GM19035 (cell line): ENCODE measurements around the gene FTO.

Source experiments
- ATAC-seq: cut with Tn5 transposase; IDR thresholded peaks from one replicate; pipeline ENCODE4 v1.9.1; 2021; ENCODE audit not compliant: unreplicated experiment

The FTO gene

DNA sequence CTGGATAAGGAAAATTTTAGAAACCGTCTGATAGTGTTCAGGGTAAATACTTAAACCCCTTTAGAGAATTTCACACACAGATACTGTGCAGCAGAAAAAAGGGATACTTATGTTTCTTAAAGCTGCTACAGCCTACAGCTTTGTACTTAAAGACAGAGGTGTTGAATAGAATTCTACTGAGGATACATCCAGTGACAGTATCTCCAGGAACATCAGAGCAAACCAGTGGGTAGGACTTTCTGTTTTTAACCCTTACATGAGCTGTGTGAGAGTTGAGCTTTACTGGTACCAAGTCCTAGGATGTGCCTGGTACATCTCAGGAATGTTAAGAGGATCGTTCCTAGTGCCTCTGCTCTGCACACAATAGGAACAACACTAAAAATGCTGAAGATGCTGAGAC is 191.5 kb downstream of the FTO start:
- ATAC-seq = no peak

DNA sequence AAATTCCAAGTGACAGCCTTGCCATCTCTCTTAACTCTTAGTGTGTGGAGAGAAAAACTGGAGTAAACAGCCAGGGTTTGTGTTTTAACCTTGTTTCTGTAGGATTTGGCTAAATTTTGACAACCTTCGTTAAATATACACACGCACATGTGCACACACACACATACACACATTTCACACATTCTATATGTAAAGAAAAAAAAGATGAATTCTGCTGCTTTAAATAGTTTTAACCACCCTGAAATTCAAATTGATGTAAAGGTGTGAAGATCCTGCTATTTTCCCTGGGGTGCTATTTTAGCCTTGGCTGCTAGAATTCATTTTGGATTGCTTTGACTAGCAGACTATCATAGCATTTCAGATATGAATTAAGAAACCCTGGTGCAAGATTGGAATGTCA is 191.9 kb downstream of the FTO start:
- ATAC-seq = no peak

DNA sequence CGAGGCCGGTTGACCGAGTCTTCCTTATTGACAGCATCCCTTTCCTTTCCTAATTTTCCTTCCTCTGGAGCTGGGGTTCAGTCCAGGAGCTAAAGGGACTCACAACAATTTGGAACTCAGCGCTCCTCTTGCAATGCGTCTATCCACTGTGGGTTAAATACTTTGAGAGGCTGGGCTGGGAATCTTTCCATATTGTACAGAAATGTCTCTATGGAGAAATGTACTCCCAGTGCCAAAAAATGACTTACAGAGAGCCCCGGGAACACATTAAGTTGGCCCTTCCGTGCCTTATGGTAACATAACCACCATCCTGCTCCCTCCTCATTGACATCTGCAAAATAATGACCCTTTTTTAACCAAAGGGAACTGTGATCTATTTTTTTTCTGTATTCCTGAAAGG is 192.8 kb downstream of the FTO start:
- ATAC-seq = no peak

DNA sequence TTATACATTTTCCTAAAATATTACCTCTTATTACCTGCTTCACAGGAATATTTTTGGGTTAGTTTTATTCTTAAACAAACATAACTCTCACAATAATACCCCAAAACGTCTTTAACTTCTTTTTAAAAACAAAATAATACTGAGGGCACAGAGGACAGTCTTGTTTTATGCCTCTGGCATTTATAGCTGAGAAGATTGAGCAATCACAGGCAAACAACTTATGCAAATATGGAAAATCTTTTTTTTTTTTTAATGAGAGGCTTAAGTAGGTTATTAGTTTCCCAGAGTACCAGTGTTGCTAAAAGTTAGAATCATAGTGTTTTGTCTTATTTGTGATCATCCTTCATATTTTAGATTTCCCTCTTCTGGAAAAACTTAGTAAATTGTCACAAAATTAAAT is 195.0 kb downstream of the FTO start:
- no peak for ATAC-seq

DNA sequence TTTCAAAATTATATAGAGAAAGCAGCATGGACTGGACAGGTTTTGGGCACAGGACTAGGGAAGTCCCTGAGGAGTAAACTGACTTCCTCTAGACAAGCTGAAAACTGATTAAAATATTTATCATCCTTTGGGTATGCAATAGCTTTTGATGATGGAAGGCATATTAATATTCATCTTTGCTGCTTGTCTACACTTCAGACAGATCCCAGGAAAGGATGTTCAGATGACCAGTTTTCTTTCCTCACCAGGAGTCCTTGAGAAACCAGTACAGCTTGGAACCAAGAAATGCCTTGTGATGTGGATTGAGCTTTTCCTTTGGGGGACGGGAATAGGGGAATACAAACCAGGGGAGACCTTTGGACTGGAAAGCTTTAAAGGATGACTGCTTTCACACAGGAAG is 195.5 kb downstream of the FTO start:
- no peak for ATAC-seq

DNA sequence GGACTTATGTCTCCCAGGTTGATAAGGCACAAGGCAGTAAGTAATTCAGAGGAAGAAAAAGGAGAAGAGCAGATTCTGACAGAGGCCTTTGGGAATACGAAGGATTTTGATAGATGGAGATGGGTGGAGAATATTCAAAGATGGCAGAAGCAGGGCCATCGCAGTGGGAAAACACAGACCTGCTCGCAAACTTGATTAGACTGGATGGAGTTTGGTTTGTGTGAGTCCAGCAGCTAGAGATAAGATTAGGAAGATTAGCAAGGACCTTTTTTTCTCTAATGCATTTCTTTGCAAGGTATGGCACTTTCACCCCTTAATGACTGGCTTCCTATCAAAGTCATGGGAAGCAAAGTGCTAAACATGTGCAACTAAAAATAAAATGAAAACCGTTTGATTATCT is 196.7 kb downstream of the FTO start:
- no peak for ATAC-seq

DNA sequence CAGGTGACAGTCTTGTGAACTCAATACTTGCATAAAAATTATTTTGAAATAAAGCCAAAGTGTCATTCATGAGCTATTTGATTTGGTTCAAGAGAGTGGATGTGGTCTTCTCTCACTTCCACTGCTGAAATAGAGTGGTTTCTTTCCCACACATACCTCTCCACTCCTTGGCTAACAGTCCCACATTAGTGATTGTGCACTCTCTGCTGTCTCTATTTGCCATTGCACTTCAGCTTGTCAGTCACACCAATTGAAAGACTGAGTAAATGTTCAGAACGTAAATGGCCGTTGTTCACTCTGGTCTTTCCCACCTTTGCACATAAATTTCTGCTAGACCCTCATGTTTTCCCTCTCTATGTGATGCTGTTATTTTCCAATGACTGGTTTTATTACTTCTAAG is 197.5 kb downstream of the FTO start:
- no peak for ATAC-seq

DNA sequence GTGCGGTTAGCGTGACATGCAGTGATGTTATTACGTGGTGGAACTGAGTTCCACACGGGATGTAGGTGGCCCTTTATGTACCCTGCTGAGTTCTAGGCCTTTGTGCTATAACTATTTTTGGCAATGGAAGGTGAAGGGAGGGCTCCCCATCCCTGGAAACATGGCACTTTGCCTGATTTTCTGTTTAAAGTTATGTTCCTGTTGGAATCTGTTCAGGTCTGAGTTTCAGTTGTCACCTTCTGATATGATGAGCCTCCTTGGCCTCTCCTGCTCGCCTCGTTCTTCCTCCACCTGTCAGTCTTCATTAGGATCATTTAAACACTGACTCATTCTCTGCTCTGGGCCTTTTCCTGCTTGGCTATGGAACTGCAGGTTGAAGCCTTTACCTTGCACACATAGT is 200.6 kb downstream of the FTO start:
- ATAC-seq = no peak

DNA sequence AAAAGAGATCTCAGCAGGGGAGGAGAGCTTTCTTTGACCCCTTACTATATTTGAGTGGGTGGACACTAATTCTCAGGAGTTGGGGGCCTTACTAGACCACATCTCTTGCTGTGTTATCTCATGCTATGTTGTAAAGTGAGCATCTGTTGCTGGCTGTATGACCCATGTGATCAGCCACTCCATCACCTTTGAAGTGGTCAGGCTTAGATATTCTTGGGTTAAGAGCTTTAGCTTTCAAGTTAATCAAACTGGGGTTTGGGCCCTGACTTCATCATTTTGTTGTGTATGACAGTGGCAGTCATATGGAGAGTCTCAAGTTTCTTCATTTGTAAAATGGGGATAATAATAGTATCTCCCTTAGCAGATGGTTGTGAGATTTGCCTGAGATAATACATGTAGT is 201.1 kb downstream of the FTO start:
- ATAC-seq = no peak

DNA sequence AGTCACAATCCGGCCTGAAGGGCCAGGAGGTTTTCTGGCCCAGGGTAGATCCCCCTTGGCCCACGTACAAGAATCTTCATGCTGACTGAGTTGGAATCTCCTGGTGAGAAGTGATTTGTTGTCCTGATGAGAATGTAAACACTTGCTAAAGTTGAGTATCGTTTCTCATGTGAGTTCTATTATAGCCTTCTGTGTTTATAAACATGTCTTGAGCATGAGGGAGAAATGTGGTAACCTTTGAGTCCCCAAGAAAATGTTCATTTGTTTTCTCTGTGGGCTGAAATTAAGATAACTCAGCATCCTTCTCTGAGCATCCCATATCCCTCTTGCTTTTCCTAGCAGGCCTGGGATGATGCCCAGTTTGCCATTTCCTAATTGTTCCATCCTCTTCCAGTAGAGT is 204.8 kb downstream of the FTO start:
- ATAC-seq = no peak

DNA sequence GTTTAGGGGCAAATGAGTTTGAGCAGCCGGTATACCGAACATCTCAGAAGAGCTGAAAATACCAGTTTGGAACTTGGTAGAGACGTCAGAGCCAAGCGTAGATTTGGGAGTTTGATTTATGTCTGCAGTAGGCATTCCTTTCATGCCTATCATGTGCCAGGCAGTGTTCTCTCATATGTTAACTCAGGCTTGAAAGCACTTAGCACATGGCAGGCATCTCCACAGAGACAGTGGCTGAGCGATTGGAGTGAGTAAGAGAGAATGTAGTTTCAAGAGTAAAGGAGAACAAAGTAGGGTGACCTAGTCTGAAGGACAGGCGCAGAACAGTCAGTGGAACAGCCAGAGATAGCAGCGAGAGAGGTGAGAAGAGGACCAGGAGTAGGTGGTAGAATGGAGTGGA is 207.0 kb downstream of the FTO start:
- no peak for ATAC-seq

DNA sequence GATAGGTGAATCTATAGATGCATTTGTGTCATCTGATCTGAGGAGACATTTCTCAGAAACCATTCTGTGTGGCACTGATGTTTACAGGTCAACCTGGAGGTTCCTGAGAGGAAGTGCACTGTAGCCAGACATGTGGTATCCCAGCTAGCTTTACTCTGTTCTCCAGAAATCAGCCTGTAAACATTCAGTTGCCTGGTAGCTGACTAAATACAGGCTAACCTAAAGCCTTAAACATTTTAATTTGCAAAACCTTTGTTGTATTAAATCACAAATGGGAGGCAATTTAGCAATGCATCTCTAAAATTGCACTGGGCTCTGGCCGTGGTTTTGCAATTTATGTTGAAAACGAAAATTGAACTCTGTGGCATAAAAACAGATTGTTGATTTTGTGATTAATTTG is 207.6 kb downstream of the FTO start:
- no peak for ATAC-seq

DNA sequence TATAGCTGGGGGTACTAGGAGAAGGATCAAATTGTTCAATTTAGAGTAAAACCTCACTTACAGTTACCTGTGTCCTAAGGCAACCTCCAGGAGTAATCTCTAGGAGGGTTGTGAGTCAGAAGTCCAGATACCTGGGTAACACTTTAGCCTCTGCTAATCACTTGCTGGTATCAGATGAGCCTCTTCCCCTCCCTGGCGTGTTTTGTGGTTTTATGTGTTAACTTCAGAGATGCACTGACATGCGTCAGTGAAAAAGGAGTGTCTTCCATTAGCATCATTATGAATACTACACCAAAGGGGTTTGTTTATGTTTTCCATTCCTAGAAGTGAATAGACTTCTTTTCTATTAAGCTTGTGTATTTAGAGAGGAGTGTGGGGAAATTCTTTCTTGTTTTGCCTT is 208.2 kb downstream of the FTO start:
- ATAC-seq = no peak

DNA sequence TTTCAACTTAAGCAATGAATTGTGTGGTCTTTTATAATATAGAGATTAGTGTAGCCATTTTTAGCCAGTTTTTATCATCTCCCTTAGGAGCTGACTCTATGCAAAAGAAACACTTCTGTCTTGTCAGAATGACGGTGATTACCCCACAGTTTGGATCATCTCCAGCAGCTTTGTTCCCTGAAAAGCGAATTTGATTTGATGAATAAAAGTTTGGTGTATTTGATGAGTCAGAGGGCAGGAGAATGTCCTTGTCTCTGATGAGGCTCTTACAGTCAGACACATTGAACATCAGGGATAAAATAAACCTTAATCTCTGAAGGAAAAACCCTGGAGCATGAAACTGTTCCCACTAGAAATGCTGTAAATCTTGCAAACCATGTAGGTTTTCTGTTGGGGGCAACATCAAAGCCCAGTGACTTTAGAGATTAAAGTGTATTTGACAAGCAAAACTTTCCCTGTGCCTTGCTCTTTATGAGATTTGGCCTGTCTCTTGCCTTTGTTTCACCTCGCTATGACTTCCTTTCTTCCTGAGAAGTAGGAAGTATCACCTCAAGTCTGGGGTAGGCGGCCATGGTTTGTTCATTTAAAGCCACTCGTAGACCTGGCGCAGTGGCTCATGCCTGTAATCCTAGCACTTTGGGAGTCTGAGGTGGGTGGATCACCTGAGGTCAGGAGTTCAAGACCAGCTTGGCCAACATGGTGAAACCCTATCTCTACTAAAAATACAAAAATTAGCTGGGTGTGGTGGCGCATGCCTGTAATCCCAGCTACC is 209.3 kb downstream of the FTO start:
- no peak for ATAC-seq

DNA sequence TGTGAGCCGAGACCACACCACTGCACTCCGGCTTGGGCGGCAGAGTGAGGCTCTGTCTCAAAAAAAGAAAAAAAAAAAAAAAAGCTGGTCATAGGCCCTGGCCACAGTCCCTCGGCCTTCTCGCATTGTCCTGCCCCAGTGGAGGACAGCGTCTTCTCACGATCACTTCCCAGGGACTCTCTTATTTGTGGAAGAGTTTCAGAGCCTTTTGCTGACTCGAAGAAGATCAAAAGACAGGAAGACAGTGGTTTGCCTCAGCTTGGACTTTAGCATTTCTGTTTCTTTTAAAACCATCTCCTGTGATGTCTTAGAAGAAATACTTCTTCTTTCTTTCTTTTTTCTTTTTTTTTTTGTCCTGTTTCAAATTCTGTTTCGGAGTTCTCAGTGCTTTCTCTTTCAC is 210.0 kb downstream of the FTO start:
- ATAC-seq = no peak

DNA sequence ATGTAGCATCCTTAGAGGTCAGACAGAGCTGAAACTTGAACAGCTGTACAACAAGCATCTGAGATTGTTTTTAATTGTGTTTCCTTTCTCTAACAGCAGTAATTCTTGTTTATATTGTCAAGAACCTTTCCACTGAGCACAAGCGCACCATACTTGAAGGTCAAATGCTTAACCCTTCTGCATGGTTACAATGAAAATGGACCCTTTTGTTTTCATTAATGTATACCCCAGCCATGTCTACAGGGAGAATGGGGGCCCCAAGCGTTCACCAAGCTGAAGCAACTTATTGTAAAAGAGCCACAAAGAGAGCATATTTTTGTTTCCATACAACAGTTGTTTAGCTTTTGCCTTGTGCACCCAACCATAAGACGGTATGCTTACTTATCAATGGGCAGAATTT is 210.8 kb downstream of the FTO start:
- ATAC-seq = no peak

DNA sequence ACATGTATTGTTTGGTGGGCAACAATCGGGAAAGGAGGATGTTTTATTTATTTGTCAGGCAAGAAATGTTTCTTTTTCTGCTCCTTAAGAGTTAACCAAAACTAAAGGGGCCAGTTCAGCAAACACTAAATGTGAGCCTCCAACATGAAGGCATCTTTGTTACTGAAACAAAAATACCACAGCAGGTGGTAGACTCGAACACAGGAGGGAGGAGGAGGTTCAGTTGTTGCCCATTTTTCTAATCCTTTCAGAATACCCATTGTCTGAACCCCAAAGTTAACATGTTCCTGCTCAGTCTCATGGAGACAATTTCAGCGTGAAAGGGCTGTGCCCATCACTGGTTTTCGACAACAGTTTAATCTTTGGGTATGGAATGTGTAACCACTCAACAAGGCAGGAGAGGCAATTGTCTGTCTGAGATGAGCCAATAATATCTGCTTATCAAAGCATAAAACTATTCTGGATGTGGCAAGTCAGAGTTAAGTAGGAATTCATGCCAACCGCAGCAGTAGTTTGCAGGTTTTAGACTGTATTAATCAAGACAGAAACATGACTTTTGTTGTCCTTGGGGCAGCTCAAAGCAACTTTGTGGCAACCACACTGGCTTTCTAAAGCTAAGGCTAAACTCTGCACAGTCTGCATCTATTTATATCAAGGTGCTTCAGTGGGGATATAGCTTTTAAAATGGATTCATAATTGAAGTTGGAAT is 211.7 kb downstream of the FTO start:
- ATAC-seq = no peak

DNA sequence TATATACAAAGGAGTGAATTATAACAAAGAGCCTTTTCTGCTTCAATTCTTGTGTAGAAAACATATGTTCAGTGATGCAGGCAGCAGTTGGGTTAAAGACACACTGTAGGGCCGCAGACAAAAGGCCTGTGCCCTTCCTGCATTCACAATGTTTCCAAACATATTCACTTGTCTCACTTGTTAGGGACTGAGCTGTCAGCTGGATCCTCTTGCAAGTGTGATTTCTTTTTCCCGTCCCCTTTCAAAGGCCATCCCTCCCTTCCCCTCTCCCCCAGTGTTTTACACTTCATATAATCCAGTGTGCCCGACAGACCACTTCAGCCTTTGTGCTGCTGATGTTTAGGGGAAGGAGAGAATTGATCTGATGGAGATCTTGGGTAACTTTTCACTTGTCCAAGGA is 217.0 kb downstream of the FTO start:
- ATAC-seq = no peak

DNA sequence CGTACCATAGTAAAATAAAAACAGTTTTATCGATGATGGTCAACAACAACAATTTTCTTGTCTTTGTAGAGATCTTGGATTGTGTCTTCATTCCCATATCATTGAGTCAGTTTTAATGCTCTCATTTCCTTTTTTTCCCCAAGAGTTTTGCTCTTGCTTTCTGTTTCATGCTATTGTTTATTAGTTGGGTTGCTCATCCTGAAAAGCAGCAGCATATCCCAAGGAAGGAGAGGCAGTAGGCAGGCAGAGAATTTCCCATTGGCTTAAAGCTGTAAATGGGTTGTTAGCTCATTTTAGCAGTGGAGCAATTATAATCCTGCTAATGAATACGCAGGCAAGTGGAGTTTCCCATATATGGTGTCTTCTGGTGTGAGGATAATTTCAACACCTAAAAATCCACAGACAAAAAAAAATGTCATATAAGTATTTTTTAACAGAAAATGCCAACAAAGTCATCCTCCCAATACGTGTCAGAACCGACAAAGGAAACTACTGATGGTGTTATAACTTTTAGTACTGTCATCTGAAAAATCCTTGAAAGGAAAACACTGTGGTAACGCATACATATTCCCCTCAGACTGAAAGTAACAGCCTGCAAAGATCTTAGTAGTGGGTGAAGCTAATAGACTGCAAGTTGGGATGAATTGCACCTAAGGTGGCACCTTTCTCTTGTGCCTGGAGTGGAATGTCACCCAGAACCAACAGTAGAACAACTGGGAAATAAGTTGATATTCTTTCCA is 218.3 kb downstream of the FTO start:
- ATAC-seq = no peak

DNA sequence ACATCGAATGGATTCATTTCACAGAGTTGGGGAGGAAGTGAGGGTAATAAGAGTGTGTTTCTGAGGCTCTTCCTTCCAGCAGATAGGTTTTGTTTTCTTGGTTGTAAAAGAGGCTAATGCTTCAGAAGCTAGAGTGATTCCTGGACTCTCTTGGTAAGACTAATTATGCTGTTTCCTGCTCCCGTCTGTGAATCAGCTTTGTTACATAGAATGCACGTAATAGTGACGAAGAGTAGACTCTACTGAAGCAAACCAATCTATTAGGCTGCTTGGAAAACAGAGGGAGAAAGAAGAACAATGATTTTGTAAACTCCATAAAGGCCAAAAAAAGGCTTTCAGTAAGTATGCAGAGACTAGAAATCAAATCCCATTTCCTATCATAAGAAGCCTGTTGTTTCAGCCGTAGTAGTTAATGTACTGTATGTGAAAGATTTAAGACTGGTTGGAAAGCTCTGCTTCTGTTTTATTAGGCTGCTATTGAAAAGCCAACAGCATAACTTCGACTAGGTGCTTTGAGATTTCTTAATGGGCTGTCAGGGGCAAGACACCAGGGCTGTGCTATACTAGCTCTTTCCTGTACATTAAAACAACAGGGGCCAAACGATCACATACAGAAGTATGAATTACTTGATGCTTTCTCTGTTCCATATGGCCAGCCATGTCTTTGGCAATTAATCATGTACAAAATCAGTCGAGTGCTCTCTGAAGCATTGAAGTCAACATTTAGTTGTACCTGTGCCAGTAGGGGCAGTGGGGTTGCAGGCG is 219.0 kb downstream of the FTO start:
- ATAC-seq = no peak

DNA sequence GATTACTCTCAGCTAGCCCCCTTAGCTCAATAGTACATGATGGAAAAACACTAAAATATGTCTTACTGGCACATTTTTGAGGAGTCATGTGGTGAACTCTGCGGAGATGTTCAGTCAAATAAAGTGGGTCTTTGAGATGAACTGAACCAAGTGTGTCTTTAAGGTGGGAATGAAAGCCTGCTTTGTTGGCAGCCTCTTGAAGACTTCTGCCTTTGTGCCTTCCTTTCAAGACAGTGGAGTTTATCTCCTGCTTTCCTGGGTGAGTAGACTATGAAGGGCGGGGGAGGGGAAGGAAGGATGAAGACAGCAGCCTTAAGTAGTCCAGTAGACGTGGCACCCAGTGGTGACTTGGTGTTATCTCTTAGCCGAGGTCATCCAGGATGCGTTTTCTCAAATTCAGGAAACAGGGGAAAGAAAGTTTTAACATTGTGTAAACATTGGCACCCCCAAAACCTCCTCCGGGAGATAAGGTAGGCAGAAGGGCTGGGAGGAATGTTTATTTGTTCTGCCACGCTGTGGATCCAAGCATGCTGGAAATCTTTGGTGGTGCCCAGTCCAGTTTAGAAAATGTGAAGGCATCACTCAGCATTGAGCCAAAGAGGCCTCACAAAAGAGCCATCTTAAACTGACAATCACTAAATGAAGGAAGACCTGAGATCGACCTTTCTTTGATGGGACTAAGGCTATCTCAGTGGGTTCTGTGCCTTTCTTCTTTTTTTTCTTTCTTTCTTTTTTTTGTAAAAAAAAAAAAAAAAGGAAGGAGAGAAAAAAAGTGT is 220.6 kb downstream of the FTO start:
- no peak for ATAC-seq
